ENCODE data around the gene MTMR12.

Gene MTMR12

GRCh38 chr5:32274548-32275395, 38.0 kb downstream of the MTMR12 start:
- DNase-seq, result no peak

DNA sequence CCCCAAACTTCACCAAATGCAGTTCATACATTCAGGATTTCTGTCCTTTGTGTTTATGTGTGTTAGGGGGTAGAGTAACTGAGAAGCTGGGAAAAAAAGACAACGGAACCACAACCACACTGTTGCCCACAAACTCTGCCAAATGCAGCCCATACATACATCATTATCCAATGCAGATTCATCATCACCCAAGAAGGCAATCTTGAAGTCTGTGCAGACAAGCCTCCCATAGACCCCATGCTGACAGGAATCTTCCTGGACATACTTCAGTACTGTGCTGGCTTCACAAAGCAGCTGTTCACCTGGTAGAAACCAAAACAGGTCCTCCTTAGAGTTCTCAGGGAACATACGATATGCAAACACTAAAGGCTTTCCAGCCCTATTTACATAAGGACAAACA, 38.9 kb downstream of the MTMR12 start:
- DNase-seq, result no peak

GRCh38 chr5:32272746-32273145, 40.0 kb downstream of the MTMR12 start:
- no peak for DNase-seq

DNA sequence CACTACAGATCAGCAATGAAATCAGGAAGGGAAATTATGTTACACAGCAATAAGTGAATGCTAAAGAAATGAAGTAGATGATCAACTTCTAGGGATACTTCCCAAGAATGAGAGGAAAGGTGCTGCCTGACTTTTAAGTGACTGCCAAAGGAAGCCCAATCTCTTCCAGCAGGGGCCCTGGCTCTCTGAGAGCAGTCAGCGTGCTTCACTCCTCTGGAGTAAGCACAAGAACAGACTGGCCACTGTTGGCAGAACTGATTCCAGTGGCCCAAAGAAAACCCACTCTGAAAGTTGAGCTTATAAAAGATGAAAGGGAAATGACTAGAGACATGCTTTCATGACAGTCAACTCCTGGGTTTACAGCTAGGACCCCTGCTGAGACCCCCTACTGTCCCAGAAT, 41.8 kb downstream of the MTMR12 start:
- DNase-seq, result no peak

GRCh38 chr5:32270178-32270577, 42.6 kb downstream of the MTMR12 start:
- no peak for DNase-seq

DNA sequence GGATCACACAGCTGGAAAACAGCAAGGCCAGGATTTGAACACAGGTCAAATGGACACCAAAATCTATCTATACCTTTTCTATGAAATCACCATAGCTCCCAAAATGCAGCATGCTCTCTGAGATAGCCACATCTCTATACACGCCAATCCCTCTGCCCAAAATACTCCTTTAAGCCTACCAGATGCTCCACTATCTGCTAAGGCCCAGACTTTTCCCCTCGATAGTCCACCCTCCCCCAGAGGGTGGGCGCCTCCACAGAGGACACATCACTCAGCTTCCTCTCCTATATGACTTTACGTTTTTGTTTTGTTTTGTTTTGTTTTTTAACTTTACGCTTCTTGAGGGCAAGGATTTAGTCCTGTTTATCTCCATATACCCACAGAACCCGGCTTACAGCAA, 46.8 kb downstream of the MTMR12 start:
- DNase-seq, result no peak

DNA sequence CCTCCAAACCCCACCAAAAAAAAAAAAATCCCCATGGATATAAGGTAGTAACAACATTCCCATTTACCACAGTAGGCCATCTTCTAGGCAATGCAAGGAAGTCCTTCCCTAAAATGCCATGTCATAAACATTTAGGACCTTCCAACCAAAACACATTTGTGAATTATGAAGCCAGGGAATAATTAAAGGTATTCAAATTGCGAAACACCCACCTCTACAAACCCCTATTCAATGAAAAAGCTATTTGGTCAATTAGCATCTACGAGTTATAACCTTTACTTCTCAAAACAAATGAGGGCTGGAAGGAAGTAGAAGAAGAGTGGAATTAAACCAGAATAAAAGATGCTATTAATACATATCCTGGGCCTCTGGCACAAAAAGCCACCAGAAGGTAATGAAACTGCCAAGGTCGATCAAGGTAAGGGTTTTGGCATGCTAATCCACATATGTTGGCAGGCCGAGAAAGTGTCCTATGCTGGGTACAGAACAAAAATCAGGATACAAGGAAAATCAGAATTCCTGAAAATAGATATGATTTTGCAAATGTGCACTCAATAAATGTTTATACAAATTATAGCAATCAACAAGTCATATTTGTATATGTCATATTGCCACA, 47.7 kb downstream of the MTMR12 start:
- no peak for DNase-seq

GRCh38 chr5:32263684-32264083, 49.1 kb downstream of the MTMR12 start:
- no peak for DNase-seq

- peak; percentile 60 for DNase-seq
Measured at GRCh38 chr5:32261198-32261597, 51.5 kb downstream of the MTMR12 start.

DNA sequence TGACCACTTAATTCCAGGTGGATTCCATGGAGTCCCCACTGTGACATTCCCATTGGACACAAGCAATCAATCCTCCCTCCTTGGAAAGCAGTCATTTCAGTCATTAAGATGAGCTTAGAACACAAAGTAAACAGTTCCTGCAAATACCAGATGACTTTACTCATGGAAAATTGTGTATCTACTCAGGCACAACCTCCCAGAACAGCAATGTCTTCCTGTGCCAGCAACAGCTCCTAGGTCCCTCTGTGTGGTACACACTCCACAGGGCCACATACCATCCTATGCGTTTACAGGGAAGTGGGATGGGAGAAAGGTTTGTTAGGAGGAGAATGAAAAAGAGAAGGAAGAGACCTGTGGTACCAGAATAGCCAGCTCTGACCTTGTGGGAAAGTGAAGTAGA, 53.7 kb downstream of the MTMR12 start:
- DNase-seq, result no peak

DNA sequence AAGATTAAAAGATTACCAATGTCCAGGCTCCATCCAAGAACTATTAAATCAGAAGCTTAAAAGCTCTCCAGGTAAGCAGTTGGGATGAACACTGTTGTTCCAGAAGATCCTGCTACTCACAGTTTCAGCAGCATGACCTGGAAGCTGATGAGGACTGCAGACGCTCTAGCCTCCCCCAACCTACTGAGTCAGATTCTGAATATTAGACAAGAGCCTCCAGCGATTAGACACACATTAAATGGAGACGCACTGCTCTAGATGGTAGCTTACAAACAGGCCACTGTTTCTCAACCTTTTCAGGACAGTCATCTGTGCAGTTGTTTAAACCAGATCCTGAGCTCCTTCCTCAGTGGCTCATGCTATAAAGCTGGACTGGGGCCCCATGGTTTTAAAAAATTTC, 54.3 kb downstream of the MTMR12 start:
- DNase-seq, result no peak

- no peak for DNase-seq
Measured at GRCh38 chr5:32255540-32255900, 57.2 kb downstream of the MTMR12 start.

- no peak for DNase-seq
Measured at GRCh38 chr5:32254881-32255539, 57.7 kb downstream of the MTMR12 start.

- DNase-seq, result no peak
Measured at GRCh38 chr5:32251871-32252458, 60.8 kb downstream of the MTMR12 start.

DNA sequence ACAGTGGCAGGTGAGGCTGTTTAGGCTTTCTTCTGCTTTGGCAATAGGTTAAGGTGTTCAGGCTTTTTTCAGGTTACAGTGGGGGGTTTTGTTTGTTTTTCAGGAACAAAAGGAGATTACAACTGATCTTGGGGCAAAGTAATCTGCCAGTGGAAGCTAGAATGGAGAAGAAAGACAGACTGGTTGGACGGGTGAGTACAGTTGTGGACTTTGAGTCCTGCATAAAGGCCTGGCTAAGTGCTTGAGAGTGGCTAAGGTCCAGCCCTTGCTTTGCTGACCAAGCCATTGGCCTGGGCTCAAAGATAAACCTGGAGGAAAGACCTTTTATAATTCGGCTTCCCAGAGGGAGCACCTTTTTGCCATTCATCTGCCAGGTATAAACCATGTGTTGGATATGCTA, 63.1 kb downstream of the MTMR12 start:
- DNase-seq, result no peak

DNA sequence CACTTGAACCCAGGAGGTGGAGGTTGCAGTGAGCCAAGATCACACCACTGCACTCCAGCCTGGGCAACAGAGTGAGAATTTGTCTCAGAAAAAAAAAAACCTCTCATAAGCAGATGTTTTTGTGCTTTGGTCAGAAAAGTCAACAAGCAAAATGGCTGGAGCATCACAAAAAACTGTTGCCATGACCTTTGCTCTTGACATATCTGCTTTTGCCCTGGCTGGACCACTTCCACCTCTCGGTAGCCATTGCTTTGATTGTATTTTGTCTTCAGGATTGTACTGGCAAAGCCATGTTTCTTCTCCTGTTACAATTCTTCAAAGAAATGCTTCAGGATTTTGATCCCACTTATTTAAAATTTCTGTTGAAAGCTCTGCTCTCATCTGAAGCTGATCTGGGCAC, 67.0 kb downstream of the MTMR12 start:
- no peak for DNase-seq

DNA sequence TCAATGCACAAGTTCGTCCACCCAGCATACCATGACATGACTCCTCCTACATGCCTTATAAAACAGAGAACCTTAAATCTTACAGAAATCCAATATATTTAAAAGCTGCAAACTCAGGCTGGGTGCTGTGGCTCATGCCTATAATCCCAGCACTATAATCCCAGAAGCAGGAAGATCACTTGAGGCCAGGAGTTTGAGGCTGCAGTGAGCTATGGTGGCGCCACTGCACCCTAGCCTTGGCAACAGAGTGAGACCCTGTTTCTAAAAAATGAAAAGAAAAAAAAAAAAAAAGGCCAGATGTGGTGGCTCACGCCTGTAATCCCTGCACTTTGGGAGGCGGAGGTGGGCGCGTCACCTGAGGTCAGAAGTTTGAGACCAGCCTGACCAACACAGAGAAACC, 68.7 kb downstream of the MTMR12 start:
- no peak for DNase-seq

GRCh38 chr5:32241034-32241783, 71.5 kb downstream of the MTMR12 start:
- DNase-seq, result no peak

GRCh38 chr5:32239385-32239784, 73.4 kb downstream of the MTMR12 start:
- no peak for DNase-seq

- no peak for DNase-seq
Measured at GRCh38 chr5:32233696-32234447, 78.9 kb downstream of the MTMR12 start.

- no peak for DNase-seq
Measured at GRCh38 chr5:32233220-32233695, 79.5 kb downstream of the MTMR12 start.
